ENCODE measurements around the gene CPNE2.
A peak's percentile ranks its signal among the peaks of the same experiment; 100 is the strongest.

The CPNE2 gene

DNA sequence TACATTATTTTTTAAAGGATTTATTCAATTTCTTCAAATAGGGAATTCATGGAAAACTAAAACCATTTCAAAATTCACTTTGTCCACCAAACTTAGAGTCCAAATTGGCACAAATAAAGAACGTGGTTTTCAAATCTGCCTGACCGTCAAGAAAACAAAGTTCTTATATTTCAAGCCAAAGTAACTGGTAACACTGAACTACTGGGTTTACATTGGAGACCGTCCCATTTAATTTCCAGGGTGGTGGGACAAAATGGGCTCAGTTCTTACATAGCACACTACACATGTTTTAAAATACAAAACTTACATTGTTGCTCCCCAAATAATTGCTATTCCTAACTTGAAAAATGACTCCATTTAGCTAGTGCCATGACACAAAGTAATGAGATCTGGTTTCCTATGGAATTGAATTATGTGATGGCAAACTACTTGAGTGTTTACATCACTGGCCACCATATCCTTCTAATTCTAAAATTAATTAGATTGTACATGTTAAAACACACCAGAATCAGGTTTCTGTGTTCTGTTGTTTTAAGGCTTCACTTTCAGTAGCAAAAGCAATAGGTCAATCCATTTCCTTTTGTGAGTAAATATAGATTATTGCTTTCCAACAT lies 86.9 kb downstream of the CPNE2 start:
- intact Hi-C loops (cut with DNase I; ENCODE audit: low total_unique reads) = no loop called here
- Histone ChIP-seq H3K27ac (no peak overlapping the region), H3K27me3 (no peaks in the 10 kb centered on the region), H3K36me3 (no peaks in the 10 kb centered on the region), H3K4me1 (peaks cover 0 to 23% (median 4%) of the 10 kb centered on the region in 4 donors), H3K4me3 (no peak overlapping the region), H3K9me3 (no peaks in the 10 kb centered on the region)
- DNase-seq = no peak
- TF ChIP-seq CTCF (IDR thresholded peaks at IDR 0.05) = no peak

- H3K9me3 ChIP-seq = no peaks in the 10 kb centered on the region
Measured at GRCh38 chr16:57184113-57184512, 91.7 kb downstream of the CPNE2 start.

GRCh38 chr16:57184887-57185445 lies 92.6 kb downstream of the CPNE2 start:
- DNase-seq = no peak
- Histone ChIP-seq H3K4me1 (peaks cover 0 to 34% (median 23%) of the 10 kb centered on the region in 4 donors), H3K27ac (peak overlapping the region; percentile 97 to 98), H3K9me3 (no peaks in the 10 kb centered on the region), H3K27me3 (no peaks in the 10 kb centered on the region), H3K4me3 (peak overlapping the region; percentile 76 to 96), H3K36me3 (no peaks in the 10 kb centered on the region)
- intact Hi-C loops (cut with DNase I; ENCODE audit: low total_unique reads) = loop anchor here (2.0 to 10.0 kb wide), 2 partner anchors 92 to 240 kb away; partner anchors contain the start of gene CPNE2
- TF ChIP-seq CTCF (IDR thresholded peaks at IDR 0.05) = no peak

More at GRCh38 chr16:57184113-57184512, 91.7 kb downstream of the CPNE2 start:
- no peaks in the 10 kb centered on the region for H3K27me3 ChIP-seq
- H3K4me1 ChIP-seq = peaks cover 0 to 31% (median 23%) of the 10 kb centered on the region in 4 donors
- no peaks in the 10 kb centered on the region for H3K36me3 ChIP-seq
- no peak for DNase-seq
- no peak for TF ChIP-seq CTCF (IDR thresholded peaks at IDR 0.05)
- intact Hi-C loops (cut with DNase I; ENCODE audit: low total_unique reads) = loop anchor here (2.0 to 10.0 kb wide), 2 partner anchors 91 to 241 kb away; partner anchors contain the start of gene CPNE2
- no peak overlapping the region for H3K4me3 ChIP-seq
- H3K27ac ChIP-seq = no peak overlapping the region

- no peak for TF ChIP-seq CTCF (IDR thresholded peaks at IDR 0.05)
- H3K9me3 ChIP-seq = no peaks in the 10 kb centered on the region
- no peaks in the 10 kb centered on the region for H3K36me3 ChIP-seq
- peak overlapping the region; percentile 76 to 96 for H3K4me3 ChIP-seq
- no peaks in the 10 kb centered on the region for H3K27me3 ChIP-seq
- H3K4me1 ChIP-seq = peaks cover 0 to 39% (median 25%) of the 10 kb centered on the region in 4 donors
- peak overlapping the region; percentile 97 to 98 for H3K27ac ChIP-seq
- intact Hi-C loops (cut with DNase I; ENCODE audit: low total_unique reads) = loop anchor here (2.0 to 10.0 kb wide), 2 partner anchors 93 to 239 kb away; partner anchors contain the start of gene CPNE2
- DNase-seq = peak; percentile 43 to 75
Measured at GRCh38 chr16:57185446-57185944, 93.1 kb downstream of the CPNE2 start.

GRCh38 chr16:57185945-57186871 lies 93.8 kb downstream of the CPNE2 start, which contains the start of the genes PSME3IP1 and RSPRY1:
Gene PSME3IP1 (minus strand): TSS chr16:57186039. CDS start chr16:57173854, 12,185 bp downstream.
Gene RSPRY1 (plus strand): TSS chr16:57186329. CDS start chr16:57204659, 18,330 bp downstream.
- no peaks in the 10 kb centered on the region for H3K9me3 ChIP-seq
- H3K27ac ChIP-seq = peak within 1 kb of the TSS; percentile 97 to 98
- peak; percentile 98 to 99 for DNase-seq
- no peaks in the 10 kb centered on the region for H3K27me3 ChIP-seq
- no peaks in the 10 kb centered on the region for H3K36me3 ChIP-seq
- H3K4me3 ChIP-seq = peak within 1 kb of the TSS; percentile 76 to 96
- intact Hi-C loops (cut with DNase I; ENCODE audit: low total_unique reads) = loop anchor here (2.0 to 10.0 kb wide), 2 partner anchors 93 to 239 kb away; partner anchors contain the start of gene CPNE2
- peaks cover 0 to 46% (median 31%) of the 10 kb centered on the region in 4 donors for H3K4me1 ChIP-seq
- no peak for TF ChIP-seq CTCF (IDR thresholded peaks at IDR 0.05)

All from tibial artery (tissue), 4 donors.